Cardiac muscle cell (in vitro differentiated cells and primary cell): ENCODE results near the gene SPAG6. TPM values are rescaled to one million over a fixed set of nuclear protein-coding genes. Genes with fewer than 3 reads are reported as not detected.

Source experiments
- DNase-seq, 2 donors: peaks; one replicate each; pipeline versions ENCODE4 v3.0.0 to v3.0.0-alpha.2; 2010 to 2017; ENCODE audit warnings: low read depth in 1 of 2, low spot score in 1 of 2
- H3K27ac ChIP-seq: fragments of 200-600 bp; sonication (generic); 2 replicates; pipeline ENCODE4 v1.5.1; 2016
- H3K27me3 ChIP-seq: fragments of 200-600 bp; sonication (generic); 2 replicates; pipeline ENCODE4 v1.6.0; 2016; ENCODE audit warnings: control low read depth
- H3K36me3 ChIP-seq: fragments of 200-600 bp; sonication (generic); 2 replicates; pipeline ENCODE4 v1.5.1; 2016; ENCODE audit warnings: control low read depth
- H3K4me1 ChIP-seq: fragments of 200-600 bp; sonication (generic); 2 replicates; pipeline ENCODE4 v1.8.1; 2017; ENCODE audit warnings: low read depth, mild to moderate bottlenecking, mixed run types
- H3K4me3 ChIP-seq: fragments of 200-600 bp; sonication (generic); 2 replicates; pipeline ENCODE4 v1.5.1; 2016; ENCODE audit warnings: mild to moderate bottlenecking
- H3K9me3 ChIP-seq: fragments of 200-600 bp; sonication (generic); 2 replicates; pipeline ENCODE4 v1.5.1; 2017; ENCODE audit warnings: low read depth, mild to moderate bottlenecking, control low read depth
- CTCF ChIP-seq: IDR thresholded peaks from 2 replicates; pipeline ENCODE4 v1.5.1; 2012; ENCODE audit warnings: low read depth, mild to moderate bottlenecking, low read length
- polyA plus RNA-seq: library from polyadenylated mRNA; unstranded; fragments of >200 nt; fragmentation: Nextera tagmentation; extraction: Ambion mirVana; gene quantifications from 2 replicates; pipeline ENCODE4 v1.2.1, GENCODE V29; 2016
- total RNA-seq: library from RNA; depleted of rRNA; stranded (reverse); fragments of >200 nt; gene quantifications from 2 replicates; pipeline ENCODE4 v1.2.3, GENCODE V29; 2016

SPAG6 gene
- total and polyA plus RNA-seq, 2 experiments from 2014 or later = not detected

GRCh38 chr10:22372298-22372697 lies 27.0 kb downstream of the SPAG6 start:
- H3K27ac ChIP-seq = no peak overlapping the region
- H3K9me3 ChIP-seq = no peaks in the 10 kb centered on the region
- no peak for TF ChIP-seq CTCF
- no peaks in the 10 kb centered on the region for H3K36me3 ChIP-seq
- no peak for DNase-seq
- no peaks in the 10 kb centered on the region for H3K27me3 ChIP-seq
- no peak overlapping the region for H3K4me3 ChIP-seq
- no peaks in the 10 kb centered on the region for H3K4me1 ChIP-seq

GRCh38 chr10:22372917-22373316 lies 27.6 kb downstream of the SPAG6 start:
- Histone ChIP-seq H3K27me3 (no peaks in the 10 kb centered on the region), H3K4me3 (no peak overlapping the region), H3K36me3 (no peaks in the 10 kb centered on the region), H3K9me3 (no peaks in the 10 kb centered on the region), H3K4me1 (no peaks in the 10 kb centered on the region), H3K27ac (no peak overlapping the region)
- DNase-seq = peak in 1 of 2 donors; percentile 44
- no peak for TF ChIP-seq CTCF

- Histone ChIP-seq H3K9me3 (no peaks in the 10 kb centered on the region), H3K4me1 (no peaks in the 10 kb centered on the region), H3K27ac (no peak overlapping the region), H3K36me3 (no peaks in the 10 kb centered on the region), H3K27me3 (no peaks in the 10 kb centered on the region), H3K4me3 (no peak overlapping the region)
- no peak for DNase-seq
- no peak for TF ChIP-seq CTCF
Measured at GRCh38 chr10:22374489-22375126, 29.3 kb downstream of the SPAG6 start.

GRCh38 chr10:22379059-22379458 lies 33.8 kb downstream of the SPAG6 start:
- no peak for TF ChIP-seq CTCF
- no peak overlapping the region for H3K4me3 ChIP-seq
- no peak for DNase-seq
- H3K9me3 ChIP-seq = no peaks in the 10 kb centered on the region
- no peaks in the 10 kb centered on the region for H3K4me1 ChIP-seq
- no peaks in the 10 kb centered on the region for H3K36me3 ChIP-seq
- no peaks in the 10 kb centered on the region for H3K27me3 ChIP-seq
- H3K27ac ChIP-seq = no peak overlapping the region

GRCh38 chr10:22381262-22381661 lies 36.0 kb downstream of the SPAG6 start:
- no peak for DNase-seq
- TF ChIP-seq CTCF = no peak

More at GRCh38 chr10:22381262-22381661, 36.0 kb downstream of the SPAG6 start:
- Histone ChIP-seq H3K4me3 (no peak overlapping the region), H3K9me3 (no peaks in the 10 kb centered on the region), H3K27ac (no peak overlapping the region), H3K4me1 (no peaks in the 10 kb centered on the region), H3K36me3 (no peaks in the 10 kb centered on the region), H3K27me3 (no peaks in the 10 kb centered on the region)
